WI38 (cell line): ENCODE results near the gene OR4K15.

ENCODE experiments used
- H3K4me3 ChIP-seq: 2 replicates; pipeline ENCODE4 v1.5.1; 2011; ENCODE audit warnings: low read depth, mild to moderate bottlenecking, control low read depth, low read length
- CTCF ChIP-seq: IDR thresholded peaks from 2 replicates; pipeline ENCODE4 v1.5.1; 2012; ENCODE audit warnings: low read depth, mild to moderate bottlenecking, control low read depth, low read length

Gene OR4K15

DNA sequence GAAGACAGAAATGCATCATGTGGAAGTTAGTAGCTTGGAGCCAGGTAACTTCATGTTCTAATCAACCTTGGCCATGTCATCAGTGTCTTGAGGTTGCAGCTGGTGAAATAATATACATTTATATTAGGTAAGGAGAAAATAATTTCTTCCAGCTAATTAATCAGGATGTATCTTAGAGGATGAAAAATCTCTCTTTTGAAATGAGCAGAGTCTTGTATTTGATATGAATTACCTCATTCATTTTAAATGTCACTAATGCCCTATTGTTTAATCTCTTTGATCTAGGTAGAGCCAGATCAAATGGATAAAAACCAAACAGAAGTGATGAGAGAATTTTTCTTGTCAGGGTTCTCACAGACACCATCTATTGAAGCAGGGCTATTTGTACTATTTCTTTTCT, 26.5 kb downstream of the OR4K15 start, which contains the start of gene OR4Q2:
Gene OR4Q2, plus strand, starts transcription at position 301 of the 400 bp plus-strand sequence.
- TF ChIP-seq CTCF = no peak
- H3K4me3 ChIP-seq = no peak within 1 kb of the TSS

DNA sequence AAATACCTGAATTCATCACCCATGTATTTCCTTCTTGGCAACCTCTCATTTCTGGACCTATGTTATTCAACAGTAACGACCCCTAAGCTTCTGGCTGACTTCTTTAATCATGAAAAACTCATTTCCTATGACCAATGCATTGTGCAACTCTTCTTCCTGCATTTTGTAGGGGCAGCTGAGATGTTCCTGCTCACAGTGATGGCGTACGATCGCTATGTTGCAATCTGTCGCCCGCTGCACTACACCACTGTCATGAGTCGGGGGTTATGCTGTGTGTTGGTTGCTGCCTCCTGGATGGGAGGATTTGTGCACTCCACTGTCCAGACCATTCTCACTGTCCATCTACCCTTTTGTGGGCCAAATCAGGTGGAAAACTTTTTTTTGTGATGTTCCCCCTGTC, 26.9 kb downstream of the OR4K15 start:
- no peak for TF ChIP-seq CTCF
- no peak overlapping the region for H3K4me3 ChIP-seq

DNA sequence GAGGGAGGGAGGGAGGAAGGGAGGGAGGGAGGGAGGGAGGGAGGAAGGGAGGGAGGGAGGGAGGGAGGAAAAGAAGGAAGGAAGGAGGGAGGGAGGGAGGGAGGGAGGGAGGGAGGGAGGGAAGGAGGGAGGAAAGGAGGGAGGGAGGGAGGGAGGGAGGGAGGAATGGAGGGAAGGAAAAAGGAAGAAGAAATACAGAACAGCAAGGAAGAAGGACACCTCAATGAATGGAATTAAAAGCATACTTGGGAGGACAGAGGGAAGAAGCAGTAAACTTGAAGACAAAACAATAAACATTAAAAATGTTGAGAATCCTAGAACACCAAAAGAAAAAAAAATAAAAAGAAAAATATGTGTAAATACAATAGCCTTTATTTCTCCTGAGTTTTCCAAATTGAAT, 32.8 kb downstream of the OR4K15 start:
- no peak overlapping the region for H3K4me3 ChIP-seq
- TF ChIP-seq CTCF = no peak

DNA sequence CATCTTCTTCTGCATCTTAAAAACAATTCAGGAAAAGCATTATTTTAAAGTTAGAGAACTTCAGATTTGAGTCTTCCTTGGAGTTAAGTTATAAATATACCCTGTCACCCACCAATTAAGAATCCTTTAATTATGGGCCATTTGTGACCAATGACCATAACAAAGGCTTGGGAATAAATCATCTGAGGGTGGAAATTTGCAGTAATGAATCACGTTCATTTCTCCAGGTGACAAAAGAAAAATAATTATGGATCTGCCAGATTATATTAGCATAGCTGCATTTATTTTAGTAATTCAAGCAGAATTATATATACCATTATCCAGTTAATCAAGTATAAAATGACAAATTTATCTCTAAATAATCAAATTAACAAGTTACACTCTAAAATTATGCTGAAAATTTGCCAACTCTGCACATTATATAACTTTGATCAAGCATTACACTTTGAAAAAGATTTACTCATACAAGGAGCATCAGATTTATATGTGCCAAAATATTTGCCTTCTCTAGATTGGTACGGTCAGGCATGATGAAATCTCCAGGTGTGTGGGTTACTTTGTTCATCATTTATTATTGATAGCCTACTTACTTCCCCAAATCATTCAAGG, 44.0 kb downstream of the OR4K15 start, which contains the start of gene OR4K14:
Gene OR4K14, minus strand, starts transcription at position 51 of the 609 bp plus-strand sequence. CDS start 4,114 bp downstream, outside the sequence.
- no peak for TF ChIP-seq CTCF
- H3K4me3 ChIP-seq = no peak within 1 kb of the TSS
